ENCODE measurements around the gene OR5P2.
"Not testable (repeated sequence)": the region's sequence is repeated elsewhere in the genome, so short reads cannot be mapped to it uniquely, and the experiment has no call there.

OR5P2 gene

GRCh38 chr11:7787239-7787638 lies 9.5 kb downstream of the OR5P2 start:
- TF ChIP-seq ZC3H10 (CRISPR knock-in tag; IDR thresholded peaks at IDR 0.05) (no peak), TCF4 (CRISPR knock-in tag; IDR thresholded peaks at IDR 0.05; ENCODE audit: borderline replicate concordance) (no peak), OSR1 (CRISPR knock-in tag; IDR thresholded peaks at IDR 0.05) (no peak), ESRRG (CRISPR knock-in tag; IDR thresholded peaks at IDR 0.05) (no peak), SNAI2 (CRISPR knock-in tag; IDR thresholded peaks at IDR 0.05) (no peak), ZFP30 (CRISPR knock-in tag; IDR thresholded peaks at IDR 0.05) (no peak), TSHZ2 (CRISPR knock-in tag; IDR thresholded peaks at IDR 0.05) (no peak), ZNF565 (CRISPR knock-in tag; conservative IDR thresholded peaks at IDR 0.05; ENCODE audit: low read depth) (no peak), CSDC2 (CRISPR knock-in tag; IDR thresholded peaks at IDR 0.05) (no peak), BACH2 (CRISPR knock-in tag; IDR thresholded peaks at IDR 0.05; ENCODE audit: borderline replicate concordance) (no peak), CSRNP3 (CRISPR knock-in tag; IDR thresholded peaks at IDR 0.05) (no peak), ZFP3 (CRISPR knock-in tag; IDR thresholded peaks at IDR 0.05) (no peak), ZNF8 (CRISPR knock-in tag; IDR thresholded peaks at IDR 0.05) (no peak), ZNF70 (CRISPR knock-in tag; IDR thresholded peaks at IDR 0.05) (no peak), ARNTL (CRISPR knock-in tag; IDR thresholded peaks at IDR 0.05; ENCODE audit: borderline replicate concordance, low read depth) (no peak)
- ATAC-seq = no peak

GRCh38 chr11:7775689-7776088 lies 21.1 kb downstream of the OR5P2 start:
- TF ChIP-seq ZNF8 (CRISPR knock-in tag; IDR thresholded peaks at IDR 0.05) = no peak
- TF ChIP-seq ZNF70 (CRISPR knock-in tag; IDR thresholded peaks at IDR 0.05) = no peak
- no peak for TF ChIP-seq ESRRG (CRISPR knock-in tag; IDR thresholded peaks at IDR 0.05)
- TF ChIP-seq RARB (CRISPR knock-in tag; IDR thresholded peaks at IDR 0.05) = no peak
- TF ChIP-seq ISL1 (CRISPR knock-in tag; IDR thresholded peaks at IDR 0.05) = no peak
- no peak for ATAC-seq

GRCh38 chr11:7764301-7764700 lies 32.4 kb downstream of the OR5P2 start:
- ATAC-seq = not testable (repeated sequence)

- TF ChIP-seq TSHZ2 (CRISPR knock-in tag; IDR thresholded peaks at IDR 0.05) (no peak), ZC3H10 (CRISPR knock-in tag; IDR thresholded peaks at IDR 0.05) (no peak), TOX (CRISPR knock-in tag; IDR thresholded peaks at IDR 0.05; ENCODE audit: borderline replicate concordance) (no peak), ISL1 (CRISPR knock-in tag; IDR thresholded peaks at IDR 0.05) (no peak), POU6F1 (CRISPR knock-in tag; IDR thresholded peaks at IDR 0.05; ENCODE audit: borderline replicate concordance, low read depth) (no peak), RARB (CRISPR knock-in tag; IDR thresholded peaks at IDR 0.05) (no peak), CSDC2 (CRISPR knock-in tag; IDR thresholded peaks at IDR 0.05) (no peak), ZFP30 (CRISPR knock-in tag; IDR thresholded peaks at IDR 0.05) (no peak), ZNF565 (CRISPR knock-in tag; conservative IDR thresholded peaks at IDR 0.05; ENCODE audit: low read depth) (no peak)
- ATAC-seq = no peak
Observed at GRCh38 chr11:7759010-7759409, 37.7 kb downstream of the OR5P2 start.

Measured in SK-N-SH treated with all-trans-retinoic acid at 6 μM for 48 hours (cell line).